C4-2B (cell line): ENCODE results near the gene RBFOX2.

Experiments used
- H3K27ac ChIP-seq: fragments of 450-650 bp; 2 replicates; pipeline ENCODE4 v1.5.1; 2017
- ZFX ChIP-seq: fragments of 450-650 bp; IDR thresholded peaks from 2 replicates; pipeline ENCODE4 v1.6.1; 2017
- TF ChIP-seq, protein P1 (sequence below): fragments of 450-650 bp; conservative IDR thresholded peaks from 2 replicates; pipeline ENCODE4 v1.5.1; 2017; ENCODE audit warnings: mild to moderate bottlenecking

Gene RBFOX2

GRCh38 chr22:35752006-35752862 is 276.4 kb downstream of the RBFOX2 start:
- no peak for TF ChIP-seq ZFX
- TF ChIP-seq, protein P1, sequence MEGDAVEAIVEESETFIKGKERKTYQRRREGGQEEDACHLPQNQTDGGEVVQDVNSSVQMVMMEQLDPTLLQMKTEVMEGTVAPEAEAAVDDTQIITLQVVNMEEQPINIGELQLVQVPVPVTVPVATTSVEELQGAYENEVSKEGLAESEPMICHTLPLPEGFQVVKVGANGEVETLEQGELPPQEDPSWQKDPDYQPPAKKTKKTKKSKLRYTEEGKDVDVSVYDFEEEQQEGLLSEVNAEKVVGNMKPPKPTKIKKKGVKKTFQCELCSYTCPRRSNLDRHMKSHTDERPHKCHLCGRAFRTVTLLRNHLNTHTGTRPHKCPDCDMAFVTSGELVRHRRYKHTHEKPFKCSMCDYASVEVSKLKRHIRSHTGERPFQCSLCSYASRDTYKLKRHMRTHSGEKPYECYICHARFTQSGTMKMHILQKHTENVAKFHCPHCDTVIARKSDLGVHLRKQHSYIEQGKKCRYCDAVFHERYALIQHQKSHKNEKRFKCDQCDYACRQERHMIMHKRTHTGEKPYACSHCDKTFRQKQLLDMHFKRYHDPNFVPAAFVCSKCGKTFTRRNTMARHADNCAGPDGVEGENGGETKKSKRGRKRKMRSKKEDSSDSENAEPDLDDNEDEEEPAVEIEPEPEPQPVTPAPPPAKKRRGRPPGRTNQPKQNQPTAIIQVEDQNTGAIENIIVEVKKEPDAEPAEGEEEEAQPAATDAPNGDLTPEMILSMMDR = no peak
- H3K27ac ChIP-seq = no peak overlapping the region

GRCh38 chr22:35749808-35750207 is 278.8 kb downstream of the RBFOX2 start:
- H3K27ac ChIP-seq = no peak overlapping the region
- TF ChIP-seq, protein P1 = no peak
- TF ChIP-seq ZFX = no peak

DNA sequence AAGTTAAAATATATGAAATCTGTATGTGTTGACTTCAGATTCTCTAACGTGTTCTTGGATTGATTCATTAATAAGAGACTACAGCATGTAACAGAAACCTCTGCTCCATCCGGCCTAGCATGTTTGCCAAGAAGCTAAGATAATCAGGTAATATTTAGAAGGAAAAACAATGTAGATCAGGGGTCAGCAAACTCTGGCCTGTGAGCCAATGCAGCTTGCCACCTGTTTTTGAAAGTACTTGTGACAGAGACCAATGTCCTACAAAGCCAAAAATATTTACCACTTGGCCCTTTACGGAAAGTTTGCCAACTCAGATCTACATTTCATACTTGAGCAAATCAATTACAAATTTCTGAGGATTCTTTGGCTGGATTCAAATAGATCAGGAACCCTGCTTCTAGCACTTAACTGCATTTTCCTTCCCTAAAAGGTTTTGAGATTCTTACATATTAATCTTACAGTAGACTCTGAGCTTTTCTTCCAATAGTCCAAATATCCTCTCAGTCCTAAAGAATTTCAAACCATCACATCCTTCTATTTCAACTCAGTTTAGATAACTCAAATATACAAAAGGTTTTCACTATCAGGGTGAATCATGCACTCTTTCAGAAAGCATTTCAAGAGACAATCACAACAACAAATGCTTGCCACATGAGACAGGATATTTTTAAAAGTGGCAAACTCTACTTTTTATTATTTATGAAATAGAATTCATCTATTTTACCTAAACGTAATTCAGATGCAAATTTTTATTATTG is 281.5 kb downstream of the RBFOX2 start:
- TF ChIP-seq, protein P1 = no peak
- TF ChIP-seq ZFX = no peak
- H3K27ac ChIP-seq = no peak overlapping the region

- no peak overlapping the region for H3K27ac ChIP-seq
- TF ChIP-seq, protein P1 = no peak
- no peak for TF ChIP-seq ZFX
Measured at GRCh38 chr22:35746248-35746647, 282.4 kb downstream of the RBFOX2 start.

DNA sequence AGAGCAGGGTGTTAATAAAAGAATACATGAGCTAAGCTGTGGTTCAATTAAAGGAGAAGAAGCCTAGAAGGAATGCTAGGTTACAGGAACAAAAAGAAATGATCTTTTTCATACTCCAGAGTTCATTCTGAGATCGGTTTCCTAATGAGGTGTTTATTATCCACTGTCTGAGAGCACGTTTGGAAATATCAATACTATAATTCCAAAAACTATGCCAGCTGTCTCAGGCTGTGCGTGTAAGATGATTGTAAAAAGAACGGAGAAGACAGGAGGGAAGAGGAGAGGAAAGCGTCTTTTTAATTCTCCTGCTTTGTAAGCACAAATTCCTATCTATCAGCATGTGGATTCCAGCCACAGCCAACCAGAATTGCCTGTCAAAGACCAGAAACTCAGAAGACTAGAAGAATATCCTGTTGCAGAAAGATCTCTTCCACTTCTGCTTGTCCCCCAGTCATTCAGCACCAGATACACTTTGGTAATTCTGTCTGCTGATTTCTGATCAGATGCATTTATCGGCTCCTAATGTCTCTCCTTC is 285.2 kb downstream of the RBFOX2 start:
- no peak for TF ChIP-seq ZFX
- TF ChIP-seq, protein P1 = no peak
- H3K27ac ChIP-seq = no peak overlapping the region

- TF ChIP-seq, protein P1 = no peak
- TF ChIP-seq ZFX = no peak
- H3K27ac ChIP-seq = no peak overlapping the region
Measured at GRCh38 chr22:35742342-35743100, 286.1 kb downstream of the RBFOX2 start.
